SK-N-SH treated with all-trans-retinoic acid at 6 μM for 48 hours (cell line): ENCODE measurements around the gene HPS1.

ENCODE experiments used
- ATAC-seq: fragments of 200-7000 bp; cut with Tn5 transposase; 3 replicates; pipeline ENCODE4 v1.9.1; 2020; ENCODE audit warnings: mild to moderate bottlenecking, moderate library complexity
- CREB5 ChIP-seq: fragments of 250-450 bp; sonication (Bioruptor Pico); IDR thresholded peaks from 2 replicates; pipeline ENCODE4 v1.5.1; 2020; ENCODE audit warnings: low read depth, mild to moderate bottlenecking, moderate library complexity
- CSDC2 ChIP-seq: fragments of 250-450 bp; sonication (Bioruptor Pico); IDR thresholded peaks from 2 replicates; pipeline ENCODE4 v1.5.0; 2020; ENCODE audit warnings: mild to moderate bottlenecking, moderate library complexity
- GLIS3 ChIP-seq: fragments of 250-450 bp; sonication (Bioruptor Pico); IDR thresholded peaks from 2 replicates; pipeline ENCODE4 v1.5.0; 2020; ENCODE audit warnings: mild to moderate bottlenecking, moderate library complexity
- PATZ1 ChIP-seq: fragments of 250-450 bp; sonication (Bioruptor Pico); IDR thresholded peaks from 2 replicates; pipeline ENCODE4 v1.8.0; 2020; ENCODE audit warnings: mild to moderate bottlenecking, moderate library complexity, borderline replicate concordance
- POU6F1 ChIP-seq: fragments of 250-450 bp; sonication (Bioruptor Pico); IDR thresholded peaks from 2 replicates; pipeline ENCODE4 v1.8.0; 2021; ENCODE audit warnings: low read depth, mild to moderate bottlenecking, moderate library complexity, borderline replicate concordance
- PPARA ChIP-seq: fragments of 250-450 bp; sonication (Bioruptor Pico); IDR thresholded peaks from 2 replicates; pipeline ENCODE4 v1.5.0; 2020; ENCODE audit warnings: mild to moderate bottlenecking, borderline replicate concordance
- RARB ChIP-seq: fragments of 250-450 bp; sonication (Bioruptor Pico); IDR thresholded peaks from 2 replicates; pipeline ENCODE4 v1.8.0; 2021; ENCODE audit warnings: mild to moderate bottlenecking, moderate library complexity
- SNAI2 ChIP-seq: fragments of 250-450 bp; sonication (Bioruptor Pico); IDR thresholded peaks from 2 replicates; pipeline ENCODE4 v1.5.0; 2020; ENCODE audit warnings: mild to moderate bottlenecking, moderate library complexity
- TCF4 ChIP-seq: fragments of 250-450 bp; sonication (Bioruptor Pico); IDR thresholded peaks from 2 replicates; pipeline ENCODE4 v1.8.0; 2021; ENCODE audit warnings: mild to moderate bottlenecking, moderate library complexity, borderline replicate concordance
- TOX ChIP-seq: fragments of 250-450 bp; sonication (Bioruptor Pico); IDR thresholded peaks from 2 replicates; pipeline ENCODE4 v1.8.0; 2021; ENCODE audit warnings: mild to moderate bottlenecking, moderate library complexity, borderline replicate concordance
- TSHZ2 ChIP-seq: fragments of 250-450 bp; sonication (Bioruptor Pico); IDR thresholded peaks from 2 replicates; pipeline ENCODE4 v1.5.0; 2020; ENCODE audit warnings: mild to moderate bottlenecking, moderate library complexity
- ZC3H10 ChIP-seq: fragments of 250-450 bp; sonication (Bioruptor Pico); IDR thresholded peaks from 2 replicates; pipeline ENCODE4 v1.5.1; 2021; ENCODE audit warnings: mild to moderate bottlenecking, moderate library complexity
- ZFP3 ChIP-seq: fragments of 250-450 bp; sonication (Bioruptor Pico); IDR thresholded peaks from 2 replicates; pipeline ENCODE4 v1.5.0; 2020; ENCODE audit warnings: mild to moderate bottlenecking, moderate library complexity
- ZFP30 ChIP-seq: fragments of 450-650 bp; formaldehyde crosslinking; IDR thresholded peaks from 2 replicates; pipeline ENCODE4 v1.5.0; 2022; ENCODE audit warnings: mild to moderate bottlenecking, moderate library complexity
- ZNF565 ChIP-seq: fragments of 450-650 bp; formaldehyde crosslinking; conservative IDR thresholded peaks from 2 replicates; pipeline ENCODE4 v1.5.0; 2020; ENCODE audit warnings: low read depth, mild to moderate bottlenecking, moderate library complexity
- ZNF70 ChIP-seq: fragments of 450-650 bp; formaldehyde crosslinking; IDR thresholded peaks from 2 replicates; pipeline ENCODE4 v1.5.0; 2020; ENCODE audit warnings: mild to moderate bottlenecking, moderate library complexity
- ZNF8 ChIP-seq: fragments of 450-650 bp; formaldehyde crosslinking; IDR thresholded peaks from 2 replicates; pipeline ENCODE4 v1.5.0; 2020; ENCODE audit warnings: mild to moderate bottlenecking, moderate library complexity

HPS1 gene

GRCh38 chr10:98383869-98384268, 62.9 kb downstream of the HPS1 start:
- no peak for TF ChIP-seq ZC3H10 (CRISPR knock-in tag)

GRCh38 chr10:98383134-98383667, 63.5 kb downstream of the HPS1 start:
- peak; percentile 70 for ATAC-seq

More at GRCh38 chr10:98383869-98384268, 62.9 kb downstream of the HPS1 start:
- no peak for ATAC-seq

GRCh38 chr10:98382691-98383101, 64.0 kb downstream of the HPS1 start:
- ATAC-seq, result no peak
- TF ChIP-seq CSDC2 (CRISPR knock-in tag), result no peak
- no peak for TF ChIP-seq TCF4 (CRISPR knock-in tag)
- no peak for TF ChIP-seq ZNF8
- no peak for TF ChIP-seq ZNF565 (CRISPR knock-in tag)
- no peak for TF ChIP-seq PPARA (CRISPR knock-in tag)
- no peak for TF ChIP-seq ZNF70
- TF ChIP-seq RARB, result no peak

GRCh38 chr10:98380493-98381339, 66.0 kb downstream of the HPS1 start:
- ATAC-seq, result no peak

GRCh38 chr10:98378722-98379121, 68.0 kb downstream of the HPS1 start:
- TF ChIP-seq ZNF70 (no peak), TSHZ2 (CRISPR knock-in tag) (no peak), ZFP3 (CRISPR knock-in tag) (no peak), PATZ1 (CRISPR knock-in tag) (no peak), TOX (CRISPR knock-in tag) (no peak), CSDC2 (CRISPR knock-in tag) (no peak), CREB5 (CRISPR knock-in tag) (no peak)
- ATAC-seq, result no peak

More at GRCh38 chr10:98380493-98381339, 66.0 kb downstream of the HPS1 start:
- TF ChIP-seq TOX (CRISPR knock-in tag), result no peak
- TF ChIP-seq ZNF565 (CRISPR knock-in tag), result no peak
- TF ChIP-seq ZFP30 (CRISPR knock-in tag), result no peak
- no peak for TF ChIP-seq ZNF8
- TF ChIP-seq SNAI2 (CRISPR knock-in tag), result no peak
- no peak for TF ChIP-seq POU6F1 (CRISPR knock-in tag)
- no peak for TF ChIP-seq TCF4 (CRISPR knock-in tag)
- TF ChIP-seq RARB, result no peak
- TF ChIP-seq GLIS3 (CRISPR knock-in tag), result no peak
- TF ChIP-seq CSDC2 (CRISPR knock-in tag), result no peak
- TF ChIP-seq ZFP3 (CRISPR knock-in tag), result no peak
- no peak for TF ChIP-seq PATZ1 (CRISPR knock-in tag)
